Tibial nerve (tissue), 4 donors: ENCODE results near the gene CHPF. TPM values are rescaled to one million over a fixed set of nuclear protein-coding genes. Genes with fewer than 3 reads are reported as not detected.

Experiments used
- DNase-seq, 2 donors: peaks; one replicate each; pipeline ENCODE4 v3.0.0-alpha.2; 2019; ENCODE audit warnings: low spot score in 2 of 2
- H3K27ac ChIP-seq, 4 donors: fragments of 200-600 bp; sonication (generic) in 3 of 4; one replicate each; pipeline ENCODE4 v1.5.1; 2017 to 2019; ENCODE audit warnings: mild to moderate bottlenecking in 1 of 4
- H3K27me3 ChIP-seq, 2 donors: fragments of 200-600 bp; sonication (generic) in 1 of 2; one replicate each; pipeline versions ENCODE4 v1.5.1 to v1.6.0; 2017 to 2019
- H3K36me3 ChIP-seq, 3 donors: fragments of 200-600 bp; sonication (generic); one replicate each; pipeline ENCODE4 v1.5.1; 2018 to 2019
- H3K4me1 ChIP-seq, 4 donors: fragments of 200-600 bp; sonication (generic) in 3 of 4; one replicate each; pipeline ENCODE4 v1.5.1; 2017 to 2019
- H3K4me3 ChIP-seq, 4 donors: fragments of 200-600 bp; sonication (generic) in 3 of 4; one replicate each; pipeline ENCODE4 v1.5.1; 2017 to 2019; ENCODE audit warnings: mild to moderate bottlenecking in 1 of 4, moderate library complexity in 1 of 4
- H3K9me3 ChIP-seq, 4 donors: fragments of 200-600 bp; sonication (generic) in 3 of 4; one replicate each; pipeline ENCODE4 v1.5.1; 2017 to 2019
- EP300 ChIP-seq, 2 donors: sonication (generic); formaldehyde crosslinking; IDR thresholded peaks; one replicate each; pipeline ENCODE4 v1.6.1; 2017; ENCODE audit warnings: antibody characterized with exemption in 2 of 2, mild to moderate bottlenecking in 1 of 2
- POLR2A ChIP-seq, 2 donors: fragments of 450-650 bp; IDR thresholded peaks; one replicate each; pipeline ENCODE4 v1.6.1; 2017; ENCODE audit warnings: antibody characterized with exemption in 2 of 2, mild to moderate bottlenecking in 2 of 2, moderate library complexity in 2 of 2
- WGBS, 2 donors: methylation state at CpG; one replicate each; pipeline ENCODE4 v1.1.5; 2018; 5-methylcytosine and 5-hydroxymethylcytosine counted together
- total RNA-seq, 4 donors: library from RNA; depleted of rRNA; stranded (reverse); fragments of >200 nt; gene quantifications; one replicate each; pipeline ENCODE4 v1.1.0, GENCODE V29; 2016
- TF ChIP-seq, protein P1 (sequence below), 5 experiments: fragments of 200-600 bp in 3 of 5; fragments of 450-650 bp in 2 of 5; sonication (generic) in 3 of 5; IDR thresholded peaks; one replicate each; pipeline ENCODE4 v1.5.1; 2016 to 2019; ENCODE audit warnings: antibody characterized with exemption in 5 of 5, mild to moderate bottlenecking in 3 of 5, moderate library complexity in 2 of 5

The CHPF gene
- total RNA-seq, 4 donors from 2014 or later, result 51.3 to 91.2 (median 62.9) TPM

DNA sequence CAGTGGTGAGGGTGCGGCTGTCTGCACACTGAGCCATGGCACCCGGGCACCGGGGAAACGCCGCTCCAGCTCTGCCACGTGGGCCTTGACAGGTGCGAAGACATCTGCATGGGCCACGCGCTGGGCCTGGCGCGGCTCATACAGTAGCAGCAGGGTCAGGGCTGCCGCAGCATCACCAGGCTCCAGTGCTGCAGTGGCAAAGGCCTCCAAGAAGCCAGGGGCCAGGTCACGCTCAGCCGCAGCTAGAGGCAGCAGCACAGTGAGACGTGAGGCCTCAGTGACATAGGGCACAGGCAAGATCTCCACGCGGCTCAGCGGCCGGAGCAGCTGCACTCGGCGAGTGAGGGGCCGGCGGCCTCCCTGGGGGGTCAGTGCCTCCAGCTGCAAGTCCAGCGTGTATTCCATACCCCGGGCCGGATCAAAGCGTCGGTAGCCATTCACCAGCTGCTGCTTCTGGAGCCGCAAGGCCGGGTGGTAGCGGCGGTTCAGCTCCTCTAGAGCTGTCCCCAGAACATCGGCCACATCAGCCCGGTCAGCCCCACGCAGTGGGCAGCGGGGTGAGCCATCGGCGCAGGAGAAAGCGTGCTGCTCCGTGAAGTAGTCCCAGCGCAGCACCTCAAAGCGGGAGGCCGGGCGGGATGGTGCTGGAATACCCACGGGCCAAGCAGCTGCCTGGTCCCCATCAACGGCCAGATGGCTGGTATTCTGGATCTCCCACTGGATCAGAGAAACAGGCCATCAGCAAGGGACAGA is 3.5 kb downstream of the CHPF start:
- Histone ChIP-seq H3K4me3 (no peak overlapping the region), H3K36me3 (peaks cover 0 to 26% (median 0%) of the 10 kb centered on the region in 3 donors), H3K4me1 (peaks cover 0 to 73% (median 41%) of the 10 kb centered on the region in 4 donors), H3K27me3 (no peaks in the 10 kb centered on the region), H3K27ac (peak overlapping the region; percentile 38 to 97 (median 80)), H3K9me3 (no peaks in the 10 kb centered on the region)
- no peak for DNase-seq
- WGBS, 2 donors, result 79 to 87% methylated on average over 36 to 46 of the region's 46 CpGs
- TF ChIP-seq, protein P1, sequence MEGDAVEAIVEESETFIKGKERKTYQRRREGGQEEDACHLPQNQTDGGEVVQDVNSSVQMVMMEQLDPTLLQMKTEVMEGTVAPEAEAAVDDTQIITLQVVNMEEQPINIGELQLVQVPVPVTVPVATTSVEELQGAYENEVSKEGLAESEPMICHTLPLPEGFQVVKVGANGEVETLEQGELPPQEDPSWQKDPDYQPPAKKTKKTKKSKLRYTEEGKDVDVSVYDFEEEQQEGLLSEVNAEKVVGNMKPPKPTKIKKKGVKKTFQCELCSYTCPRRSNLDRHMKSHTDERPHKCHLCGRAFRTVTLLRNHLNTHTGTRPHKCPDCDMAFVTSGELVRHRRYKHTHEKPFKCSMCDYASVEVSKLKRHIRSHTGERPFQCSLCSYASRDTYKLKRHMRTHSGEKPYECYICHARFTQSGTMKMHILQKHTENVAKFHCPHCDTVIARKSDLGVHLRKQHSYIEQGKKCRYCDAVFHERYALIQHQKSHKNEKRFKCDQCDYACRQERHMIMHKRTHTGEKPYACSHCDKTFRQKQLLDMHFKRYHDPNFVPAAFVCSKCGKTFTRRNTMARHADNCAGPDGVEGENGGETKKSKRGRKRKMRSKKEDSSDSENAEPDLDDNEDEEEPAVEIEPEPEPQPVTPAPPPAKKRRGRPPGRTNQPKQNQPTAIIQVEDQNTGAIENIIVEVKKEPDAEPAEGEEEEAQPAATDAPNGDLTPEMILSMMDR (IDR thresholded peaks at IDR 0.05), result no peak
- TF ChIP-seq EP300 (IDR thresholded peaks at IDR 0.05), result no peak
- no peak for TF ChIP-seq POLR2A (IDR thresholded peaks at IDR 0.05)

- no peaks in the 10 kb centered on the region for H3K27me3 ChIP-seq
- no peak overlapping the region for H3K4me3 ChIP-seq
- DNase-seq, result no peak
- no peaks in the 10 kb centered on the region for H3K9me3 ChIP-seq
- peaks cover 0 to 64% (median 36%) of the 10 kb centered on the region in 4 donors for H3K4me1 ChIP-seq
- H3K36me3 ChIP-seq, result peaks cover 0 to 26% (median 0%) of the 10 kb centered on the region in 3 donors
- WGBS, 2 donors, result 37 to 73% methylated on average over 7 to 30 of the region's 32 CpGs
- H3K27ac ChIP-seq, result peak overlapping the region; percentile 38 to 97 (median 80)
- TF ChIP-seq EP300 (IDR thresholded peaks at IDR 0.05) (no peak), POLR2A (IDR thresholded peaks at IDR 0.05) (no peak)
- TF ChIP-seq, protein P1 (IDR thresholded peaks at IDR 0.05), result no peak
Observed at GRCh38 chr2:219538956-219539788, 4.4 kb downstream of the CHPF start.

- H3K36me3 ChIP-seq, result peaks cover 0 to 26% (median 0%) of the 10 kb centered on the region in 3 donors
- DNase-seq, result no peak
- WGBS, 2 donors, result 47 to 51% methylated on average over 6 of the region's 6 CpGs
- H3K4me1 ChIP-seq, result peaks cover 0 to 61% (median 34%) of the 10 kb centered on the region in 4 donors
- TF ChIP-seq EP300 (IDR thresholded peaks at IDR 0.05) (peak in 1 of 2 donors; percentile 72), POLR2A (IDR thresholded peaks at IDR 0.05) (no peak)
- TF ChIP-seq, protein P1 (IDR thresholded peaks at IDR 0.05), result no peak
- H3K9me3 ChIP-seq, result no peaks in the 10 kb centered on the region
- H3K4me3 ChIP-seq, result no peak overlapping the region
- H3K27ac ChIP-seq, result peak overlapping the region; percentile 38 to 97 (median 80)
- no peaks in the 10 kb centered on the region for H3K27me3 ChIP-seq
Observed at GRCh38 chr2:219538504-219538951, 5.1 kb downstream of the CHPF start.

GRCh38 chr2:219537657-219538488 is 5.7 kb downstream of the CHPF start:
- Histone ChIP-seq H3K4me3 (no peak overlapping the region), H3K27me3 (no peaks in the 10 kb centered on the region), H3K36me3 (peaks cover 0 to 26% (median 0%) of the 10 kb centered on the region in 3 donors), H3K4me1 (peaks cover 0 to 59% (median 34%) of the 10 kb centered on the region in 4 donors), H3K9me3 (no peaks in the 10 kb centered on the region), H3K27ac (peak overlapping the region; percentile 38 to 97 (median 80))
- TF ChIP-seq POLR2A (IDR thresholded peaks at IDR 0.05), result no peak
- TF ChIP-seq, protein P1 (IDR thresholded peaks at IDR 0.05), result no peak
- TF ChIP-seq EP300 (IDR thresholded peaks at IDR 0.05), result no peak
- no peak for DNase-seq
- WGBS, 2 donors, result 27 to 40% methylated on average over 15 of the region's 15 CpGs
